Hepatocyte (in vitro differentiated cells): Measurements from ENCODE around the gene MCM5. TPM values are rescaled to one million over a fixed set of nuclear protein-coding genes. Genes with fewer than 3 reads are reported as not detected.

Experiments used
- DNase-seq: peaks from one replicate; pipeline ENCODE4 v3.0.0-alpha.2; 2016; ENCODE audit warnings: low spot score
- H2AFZ ChIP-seq: fragments of 200-600 bp; sonication (generic); 2 replicates; pipeline ENCODE4 v1.6.0; 2016; ENCODE audit warnings: antibody characterized with exemption, mild to moderate bottlenecking
- H3K27ac ChIP-seq: fragments of 200-600 bp; sonication (generic); 2 replicates; pipeline ENCODE4 v1.5.1; 2016; ENCODE audit warnings: mild to moderate bottlenecking
- H3K27me3 ChIP-seq: fragments of 200-600 bp; sonication (generic); 2 replicates; pipeline ENCODE4 v1.6.1; 2016
- H3K36me3 ChIP-seq: fragments of 200-600 bp; sonication (generic); replicated peaks from 2 replicates; pipeline ENCODE4 v1.5.1; 2016; ENCODE audit warnings: low read depth; ENCODE audit not compliant: insufficient read depth
- H3K4me1 ChIP-seq: fragments of 200-600 bp; sonication (generic); 2 replicates; pipeline ENCODE4 v1.5.1; 2016; ENCODE audit warnings: mild to moderate bottlenecking, moderate library complexity; ENCODE audit not compliant: insufficient read depth
- H3K4me2 ChIP-seq: fragments of 200-600 bp; sonication (generic); 2 replicates; pipeline ENCODE4 v1.6.0; 2016
- H3K4me3 ChIP-seq: fragments of 200-600 bp; sonication (generic); 2 replicates; pipeline ENCODE4 v1.5.1; 2016; ENCODE audit warnings: mild to moderate bottlenecking
- H3K79me2 ChIP-seq: fragments of 200-600 bp; sonication (generic); 2 replicates; pipeline ENCODE4 v1.6.0; 2017; ENCODE audit warnings: mild to moderate bottlenecking
- H3K9me2 ChIP-seq: fragments of 200-600 bp; sonication (generic); replicated peaks from 2 replicates; pipeline ENCODE4 v1.6.0; 2017; ENCODE audit warnings: mild to moderate bottlenecking; ENCODE audit not compliant: insufficient read depth
- H3K9me3 ChIP-seq: fragments of 200-600 bp; sonication (generic); 2 replicates; pipeline ENCODE4 v1.5.1; 2016; ENCODE audit warnings: low read depth, mild to moderate bottlenecking
- H4K20me1 ChIP-seq: fragments of 200-600 bp; sonication (generic); 2 replicates; pipeline ENCODE4 v1.6.0; 2016; ENCODE audit warnings: mild to moderate bottlenecking; ENCODE audit not compliant: insufficient read depth, poor library complexity, severe bottlenecking
- CTCF ChIP-seq: fragments of 200-600 bp; sonication (generic); IDR thresholded peaks from 2 replicates; pipeline ENCODE4 v1.5.1; 2016; ENCODE audit warnings: antibody characterized with exemption, mild to moderate bottlenecking; ENCODE audit not compliant: poor library complexity
- EZH2 ChIP-seq: fragments of 200-600 bp; sonication (generic); IDR thresholded peaks from 2 replicates; pipeline ENCODE4 v1.6.1; 2016; ENCODE audit warnings: antibody characterized with exemption, mild to moderate bottlenecking, borderline replicate concordance
- EZH2phosphoT487 ChIP-seq: fragments of 200-600 bp; sonication (generic); IDR thresholded peaks from one replicate; pipeline ENCODE4 v1.6.1; 2018; ENCODE audit warnings: antibody characterized with exemption, mild to moderate bottlenecking, low read depth, moderate library complexity; ENCODE audit not compliant: unreplicated experiment, severe bottlenecking
- WGBS: methylation state at CpG from one replicate; pipeline ENCODE4 v1.1.6; 2016; ENCODE audit warnings: low lambda C conversion rate; ENCODE audit errors: missing lambda C conversion rate; 5-methylcytosine and 5-hydroxymethylcytosine counted together
- polyA plus RNA-seq: library from polyadenylated mRNA; unstranded; fragments of >200 nt; fragmentation: Nextera tagmentation; extraction: Ambion mirVana; gene quantifications from 2 replicates; pipeline ENCODE4 v1.2.1, GENCODE V29; 2016
- total RNA-seq: library from RNA; depleted of rRNA; stranded (reverse); fragments of >200 nt; gene quantifications from 2 replicates; pipeline ENCODE4 v1.2.3, GENCODE V29; 2014

MCM5 gene
- total and polyA plus RNA-seq, 2 experiments from 2014 or later: 21.7 to 36.1 TPM

- DNase-seq: peak; percentile 15
- Histone ChIP-seq H3K79me2 (peaks cover 20% of the 10 kb centered on the region), H4K20me1 (no peaks in the 10 kb centered on the region), H3K4me3 (peak overlapping the region; percentile 62), H3K4me2 (peak overlapping the region; percentile 86), H2AFZ (peak overlapping the region; percentile 69), H3K9me2 (no peaks in the 10 kb centered on the region), H3K9me3 (no peaks in the 10 kb centered on the region), H3K36me3 (no peaks in the 10 kb centered on the region), H3K4me1 (peaks cover 45% of the 10 kb centered on the region), H3K27me3 (no peaks in the 10 kb centered on the region), H3K27ac (peak overlapping the region; percentile 78)
- WGBS: 70% methylated on average over 5 of the region's 5 CpGs
- TF ChIP-seq EZH2 (no peak), CTCF (no peak), EZH2phosphoT487 (no peak)
Observed at GRCh38 chr22:35381424-35382009, 18.4 kb upstream of the MCM5 start.

GRCh38 chr22:35383679-35384071, 16.3 kb upstream of the MCM5 start:
- Histone ChIP-seq H3K9me3 (no peaks in the 10 kb centered on the region), H3K4me3 (no peak overlapping the region), H3K9me2 (no peaks in the 10 kb centered on the region), H3K27me3 (no peaks in the 10 kb centered on the region), H3K4me1 (peaks cover 26% of the 10 kb centered on the region), H3K27ac (peak overlapping the region; percentile 13), H3K36me3 (no peaks in the 10 kb centered on the region), H3K4me2 (peak overlapping the region; percentile 61), H2AFZ (no peak overlapping the region), H4K20me1 (no peaks in the 10 kb centered on the region), H3K79me2 (peaks cover 20% of the 10 kb centered on the region)
- DNase-seq: peak; percentile 23
- WGBS: 81% methylated on average over 3 of the region's 3 CpGs
- no peak for TF ChIP-seq EZH2phosphoT487
- no peak for TF ChIP-seq CTCF

GRCh38 chr22:35384527-35384926, 15.4 kb upstream of the MCM5 start:
- no peak overlapping the region for H2AFZ ChIP-seq
- TF ChIP-seq EZH2phosphoT487 (no peak), CTCF (no peak), EZH2 (no peak)
- peaks cover 20% of the 10 kb centered on the region for H3K79me2 ChIP-seq
- no peaks in the 10 kb centered on the region for H3K9me3 ChIP-seq
- WGBS: 82% methylated on average over 4 of the region's 4 CpGs
- no peaks in the 10 kb centered on the region for H4K20me1 ChIP-seq
- DNase-seq: no peak
- H3K4me1 ChIP-seq: peaks cover 23% of the 10 kb centered on the region
- no peak overlapping the region for H3K4me2 ChIP-seq
- H3K27ac ChIP-seq: no peak overlapping the region
- no peaks in the 10 kb centered on the region for H3K9me2 ChIP-seq
- no peak overlapping the region for H3K4me3 ChIP-seq
- no peaks in the 10 kb centered on the region for H3K36me3 ChIP-seq
- H3K27me3 ChIP-seq: no peaks in the 10 kb centered on the region
